Mesenchymal stem cell (in vitro differentiated cells and primary cell): Measurements from ENCODE around the gene VIPR2.
A peak's percentile ranks its signal among the peaks of the same experiment; 100 is the strongest.

Source experiments
- DNase-seq: peaks from one replicate; pipeline ENCODE4 v3.0.0-alpha.2; 2013
- H2AFZ ChIP-seq: one replicate; pipeline ENCODE4 v1.6.1; 2013; ENCODE audit warnings: low read depth, mild to moderate bottlenecking, control low read depth, inconsistent platforms, low read length, moderate library complexity
- H2AK5ac ChIP-seq: 2 replicates; pipeline ENCODE4 v1.6.1; 2013; ENCODE audit warnings: low read length, moderate library complexity, mild to moderate bottlenecking, inconsistent platforms; ENCODE audit not compliant: severe bottlenecking
- H2BK120ac ChIP-seq: one replicate; pipeline ENCODE4 v1.6.1; 2013; ENCODE audit warnings: low read depth, mild to moderate bottlenecking, inconsistent platforms, low read length, moderate library complexity
- H2BK12ac ChIP-seq, 2 experiments: one replicate each; pipeline ENCODE4 v1.6.1; 2013; ENCODE audit warnings: inconsistent platforms in 2 of 2, low read length in 2 of 2, mild to moderate bottlenecking in 2 of 2, moderate library complexity in 2 of 2, control low read depth in 1 of 2
- H2BK15ac ChIP-seq: one replicate; pipeline ENCODE4 v1.6.1; 2013; ENCODE audit warnings: mild to moderate bottlenecking, low read depth, inconsistent platforms; ENCODE audit not compliant: poor library complexity, severe bottlenecking
- H2BK5ac ChIP-seq: 2 replicates; pipeline ENCODE4 v1.6.1; 2013; ENCODE audit warnings: low read depth, mild to moderate bottlenecking, low read length, control low read depth, inconsistent platforms; ENCODE audit not compliant: poor library complexity, severe bottlenecking
- H3K14ac ChIP-seq, 2 experiments: one replicate each; pipeline ENCODE4 v1.6.1; 2013; ENCODE audit warnings: inconsistent platforms in 2 of 2, low read length in 2 of 2, control low read depth in 1 of 2, mild to moderate bottlenecking in 1 of 2, moderate library complexity in 1 of 2
- H3K18ac ChIP-seq, 2 experiments: one replicate each; pipeline ENCODE4 v1.6.1; 2013; ENCODE audit warnings: inconsistent platforms in 2 of 2, low read length in 2 of 2, control low read depth in 1 of 2, low read depth in 1 of 2, mild to moderate bottlenecking in 1 of 2
- H3K23ac ChIP-seq, 2 experiments: one replicate each; pipeline ENCODE4 v1.6.1; 2013; ENCODE audit warnings: inconsistent platforms in 2 of 2, low read length in 2 of 2, mild to moderate bottlenecking in 2 of 2, moderate library complexity in 2 of 2, control low read depth in 1 of 2
- H3K27ac ChIP-seq: 2 replicates; pipeline ENCODE4 v1.5.1; 2013; ENCODE audit warnings: mild to moderate bottlenecking, moderate library complexity, low read length, control low read depth, inconsistent platforms; ENCODE audit not compliant: poor library complexity, severe bottlenecking
- H3K27me3 ChIP-seq, 2 experiments: 2 replicates each; pipeline versions ENCODE4 v1.6.1 to v1.7.0; 2013; ENCODE audit warnings: low read length in 2 of 2, mild to moderate bottlenecking in 2 of 2, moderate library complexity in 2 of 2, control low read depth in 1 of 2, inconsistent platforms in 1 of 2; ENCODE audit not compliant: control insufficient read depth in 1 of 2, insufficient read depth in 1 of 2
- H3K36me3 ChIP-seq, 2 experiments: 2 replicates each; pipeline versions ENCODE4 v1.6.1 to v1.7.0; 2013; ENCODE audit warnings: low read length in 2 of 2, control low read depth in 1 of 2, inconsistent platforms in 1 of 2, low read depth in 1 of 2, mild to moderate bottlenecking in 1 of 2; ENCODE audit not compliant: insufficient read depth in 2 of 2, control insufficient read depth in 1 of 2
- H3K4ac ChIP-seq, 2 experiments: one replicate each; pipeline ENCODE4 v1.6.1; 2013; ENCODE audit warnings: inconsistent platforms in 2 of 2, low read length in 2 of 2, mild to moderate bottlenecking in 2 of 2, moderate library complexity in 2 of 2, control low read depth in 1 of 2, low read depth in 1 of 2
- H3K4me1 ChIP-seq: 2 replicates; pipeline ENCODE4 v1.6.1; 2013; ENCODE audit warnings: low read depth, low read length, control low read depth; ENCODE audit not compliant: control insufficient read depth, insufficient read depth
- H3K4me2 ChIP-seq: 2 replicates; pipeline ENCODE4 v1.6.1; 2013; ENCODE audit warnings: low read length, mild to moderate bottlenecking, inconsistent platforms; ENCODE audit not compliant: poor library complexity, severe bottlenecking
- H3K4me3 ChIP-seq, 2 experiments: 2 replicates each; pipeline versions ENCODE4 v1.5.1 to v1.7.0; 2013; ENCODE audit warnings: low read length in 2 of 2, mild to moderate bottlenecking in 2 of 2, control low read depth in 1 of 2, low read depth in 1 of 2; ENCODE audit not compliant: insufficient read depth in 1 of 2
- H3K79me1 ChIP-seq: replicated peaks from 2 replicates; pipeline ENCODE4 v1.6.1; 2013; ENCODE audit warnings: mild to moderate bottlenecking, control low read depth, low read length, inconsistent platforms; ENCODE audit not compliant: poor library complexity, severe bottlenecking
- H3K9ac ChIP-seq: 2 replicates; pipeline ENCODE4 v1.7.0; 2013; ENCODE audit warnings: mild to moderate bottlenecking, low read length, moderate library complexity
- H3K9me3 ChIP-seq: 2 replicates; pipeline ENCODE4 v1.7.0; 2013; ENCODE audit warnings: mild to moderate bottlenecking, low read length; ENCODE audit not compliant: control insufficient read depth
- H4K8ac ChIP-seq: one replicate; pipeline ENCODE4 v1.6.1; 2013; ENCODE audit warnings: inconsistent platforms, mild to moderate bottlenecking, low read length, moderate library complexity
- H4K91ac ChIP-seq: one replicate; pipeline ENCODE4 v1.6.1; 2013; ENCODE audit warnings: mild to moderate bottlenecking, low read length, inconsistent platforms
- WGBS: methylation state at CpG from one replicate; pipeline ENCODE4 v1.1.7; 2013; ENCODE audit warnings: mixed read lengths; 5-methylcytosine and 5-hydroxymethylcytosine counted together

Gene VIPR2

GRCh38 chr7:159028508-159029401, 115.9 kb downstream of the VIPR2 start:
- H2AK5ac ChIP-seq, result peak overlapping the region; percentile 16
- no peak overlapping the region for H3K4me2 ChIP-seq
- H3K4me1 ChIP-seq, result peaks cover 64% of the 10 kb centered on the region
- H3K4ac ChIP-seq, result no peak overlapping the region
- DNase-seq, result no peak
- no peak overlapping the region for H3K9ac ChIP-seq
- no peak overlapping the region for H3K23ac ChIP-seq
- H3K27me3 ChIP-seq, result peaks cover 0 to 61% of the 10 kb centered on the region in 2 experiments
- WGBS, result 92% methylated on average over 23 of the region's 26 CpGs
- no peaks in the 10 kb centered on the region for H3K9me3 ChIP-seq
- H3K18ac ChIP-seq, result no peak overlapping the region
- no peak overlapping the region for H2BK12ac ChIP-seq
- peaks cover 0 to 6% of the 10 kb centered on the region in 2 experiments for H3K36me3 ChIP-seq
- no peak overlapping the region for H4K91ac ChIP-seq
- no peak overlapping the region for H3K27ac ChIP-seq
- no peak overlapping the region for H2AFZ ChIP-seq
- no peak overlapping the region for H2BK15ac ChIP-seq
- no peak overlapping the region for H2BK120ac ChIP-seq
- no peak overlapping the region for H2BK5ac ChIP-seq
- H3K4me3 ChIP-seq, result no peak overlapping the region
- no peak overlapping the region for H4K8ac ChIP-seq
- no peaks in the 10 kb centered on the region for H3K79me1 ChIP-seq
- no peak overlapping the region for H3K14ac ChIP-seq

GRCh38 chr7:159027789-159028507, 116.7 kb downstream of the VIPR2 start:
- Histone ChIP-seq H3K18ac (no peak overlapping the region), H3K23ac (no peak overlapping the region), H3K4me1 (peaks cover 72% of the 10 kb centered on the region), H3K4me3 (no peak overlapping the region), H2AK5ac (peak overlapping the region; percentile 16), H3K4me2 (no peak overlapping the region), H3K4ac (no peak overlapping the region), H2BK15ac (no peak overlapping the region), H2BK12ac (no peak overlapping the region), H2AFZ (no peak overlapping the region), H3K36me3 (peaks cover 0 to 8% of the 10 kb centered on the region in 2 experiments), H4K91ac (no peak overlapping the region), H3K9me3 (no peaks in the 10 kb centered on the region), H3K27me3 (peaks cover 0 to 61% of the 10 kb centered on the region in 2 experiments), H3K14ac (no peak overlapping the region), H3K79me1 (no peaks in the 10 kb centered on the region), H3K9ac (no peak overlapping the region), H2BK120ac (no peak overlapping the region), H2BK5ac (no peak overlapping the region), H4K8ac (no peak overlapping the region), H3K27ac (peak overlapping the region; percentile 45)
- WGBS, result 83% methylated on average over 20 of the region's 22 CpGs
- DNase-seq, result no peak

GRCh38 chr7:159027056-159027788, 117.4 kb downstream of the VIPR2 start:
- Histone ChIP-seq H3K4ac (no peak overlapping the region), H2AFZ (no peak overlapping the region), H3K9ac (no peak overlapping the region), H3K18ac (no peak overlapping the region), H3K27me3 (peaks cover 0 to 60% of the 10 kb centered on the region in 2 experiments), H3K23ac (no peak overlapping the region), H3K14ac (no peak overlapping the region), H4K8ac (no peak overlapping the region), H2BK5ac (peak overlapping the region; percentile 75), H2AK5ac (no peak overlapping the region), H3K36me3 (peaks cover 0 to 8% of the 10 kb centered on the region in 2 experiments), H2BK120ac (no peak overlapping the region), H4K91ac (no peak overlapping the region), H3K79me1 (no peaks in the 10 kb centered on the region), H3K4me1 (peaks cover 78% of the 10 kb centered on the region), H2BK15ac (no peak overlapping the region), H3K4me2 (peak overlapping the region; percentile 30), H3K9me3 (no peaks in the 10 kb centered on the region), H3K27ac (peak overlapping the region; percentile 83), H3K4me3 (no peak overlapping the region), H2BK12ac (no peak overlapping the region)
- 91% methylated on average over 22 of the region's 22 CpGs for WGBS
- DNase-seq, result no peak
